H9 (cell line): ENCODE data around the gene GPC1. TPM values are rescaled to one million over a fixed set of nuclear protein-coding genes. Genes with fewer than 3 reads are reported as not detected.
A peak's percentile ranks its signal among the peaks of the same experiment; 100 is the strongest.

Experiments
- DNase-seq: peaks from one replicate; pipeline ENCODE4 v3.0.0-alpha.2; 2017
- H2AFZ ChIP-seq: one replicate; pipeline ENCODE4 v1.6.1; 2013; ENCODE audit warnings: mild to moderate bottlenecking, low read length, control low read depth, moderate library complexity
- H2AK5ac ChIP-seq: 2 replicates; pipeline ENCODE4 v1.6.1; 2013; ENCODE audit warnings: low read length, control low read depth, mixed read lengths; ENCODE audit not compliant: insufficient read length
- H2BK120ac ChIP-seq: one replicate; pipeline ENCODE4 v1.6.1; 2013; ENCODE audit warnings: low read depth, mild to moderate bottlenecking, low read length, control low read depth, inconsistent platforms; ENCODE audit not compliant: poor library complexity, severe bottlenecking
- H2BK12ac ChIP-seq: 2 replicates; pipeline ENCODE4 v1.6.1; 2013; ENCODE audit warnings: low read length, control low read depth, mixed read lengths, low read depth; ENCODE audit not compliant: insufficient read length
- H2BK15ac ChIP-seq: 2 replicates; pipeline ENCODE4 v1.6.1; 2013; ENCODE audit warnings: low read depth, low read length, control low read depth
- H2BK20ac ChIP-seq: one replicate; pipeline ENCODE4 v1.6.1; 2013; ENCODE audit warnings: low read depth, mild to moderate bottlenecking, low read length, control low read depth, inconsistent platforms; ENCODE audit not compliant: poor library complexity, severe bottlenecking
- H2BK5ac ChIP-seq: 2 replicates; pipeline ENCODE4 v1.6.1; 2013; ENCODE audit warnings: low read length, control low read depth, mixed read lengths; ENCODE audit not compliant: insufficient read length
- H3K14ac ChIP-seq: 2 replicates; pipeline ENCODE4 v1.6.1; 2013; ENCODE audit warnings: low read length, control low read depth; ENCODE audit not compliant: insufficient read depth
- H3K18ac ChIP-seq: 2 replicates; pipeline ENCODE4 v1.6.1; 2013; ENCODE audit warnings: low read depth, mild to moderate bottlenecking, mixed read lengths, low read length, control low read depth; ENCODE audit not compliant: insufficient read length
- H3K23ac ChIP-seq: 2 replicates; pipeline ENCODE4 v1.6.1; 2013; ENCODE audit warnings: low read length, control low read depth, mixed read lengths, low read depth; ENCODE audit not compliant: insufficient read length
- H3K23me2 ChIP-seq: 2 replicates; pipeline ENCODE4 v1.6.1; 2013; ENCODE audit warnings: low read depth, mild to moderate bottlenecking, mixed read lengths, low read length, control low read depth; ENCODE audit not compliant: insufficient read length, poor library complexity, severe bottlenecking
- H3K27ac ChIP-seq: 2 replicates; pipeline ENCODE4 v1.5.1; 2013; ENCODE audit warnings: low read length, control low read depth, mixed read lengths, low read depth; ENCODE audit not compliant: insufficient read length
- H3K27me3 ChIP-seq: 2 replicates; pipeline ENCODE4 v1.6.1; 2013; ENCODE audit warnings: low read length, control low read depth, inconsistent platforms; ENCODE audit not compliant: insufficient read depth
- H3K4ac ChIP-seq: 2 replicates; pipeline ENCODE4 v1.6.1; 2013; ENCODE audit warnings: low read depth, mild to moderate bottlenecking, control low read depth, inconsistent platforms, low read length, moderate library complexity
- H3K4me1 ChIP-seq: 2 replicates; pipeline ENCODE4 v1.6.1; 2013; ENCODE audit warnings: low read length, control low read depth, inconsistent platforms; ENCODE audit not compliant: insufficient read depth
- H3K4me2 ChIP-seq: 2 replicates; pipeline ENCODE4 v1.6.1; 2013; ENCODE audit warnings: low read length, control low read depth, mixed read lengths; ENCODE audit not compliant: insufficient read length, insufficient read depth
- H3K56ac ChIP-seq: 2 replicates; pipeline ENCODE4 v1.6.1; 2013; ENCODE audit warnings: low read depth, mild to moderate bottlenecking, mixed read lengths, low read length, control low read depth; ENCODE audit not compliant: insufficient read length
- H3K79me1 ChIP-seq: 2 replicates; pipeline ENCODE4 v1.6.1; 2013; ENCODE audit warnings: low read depth, mild to moderate bottlenecking, moderate library complexity, low read length, control low read depth, inconsistent platforms; ENCODE audit not compliant: insufficient read depth, poor library complexity, severe bottlenecking
- H3K79me2 ChIP-seq: 2 replicates; pipeline ENCODE4 v1.6.1; 2013; ENCODE audit warnings: low read length, control low read depth, inconsistent platforms; ENCODE audit not compliant: insufficient read depth
- H3K9ac ChIP-seq: 2 replicates; pipeline ENCODE4 v1.6.1; 2013; ENCODE audit warnings: low read length, control low read depth, mixed read lengths; ENCODE audit not compliant: insufficient read length; ENCODE audit errors: extremely low read depth
- H3K9me3 ChIP-seq: one replicate; pipeline ENCODE4 v1.6.1; 2013; ENCODE audit warnings: low read depth, low read length, inconsistent platforms; ENCODE audit not compliant: control insufficient read depth
- H3T11ph ChIP-seq: one replicate; pipeline ENCODE4 v1.6.1; 2013; ENCODE audit warnings: mild to moderate bottlenecking, low read length, control low read depth, inconsistent platforms
- H4K20me1 ChIP-seq: one replicate; pipeline ENCODE4 v1.6.1; 2013; ENCODE audit not compliant: control insufficient read depth, insufficient read length, insufficient read depth
- H4K5ac ChIP-seq: 2 replicates; pipeline ENCODE4 v1.6.1; 2013; ENCODE audit warnings: low read depth, mild to moderate bottlenecking, mixed read lengths, low read length, control low read depth; ENCODE audit not compliant: insufficient read length
- H4K8ac ChIP-seq: replicated peaks from 2 replicates; pipeline ENCODE4 v1.6.1; 2013; ENCODE audit warnings: low read length, control low read depth, mixed read lengths, low read depth; ENCODE audit not compliant: insufficient read length
- H4K91ac ChIP-seq: 2 replicates; pipeline ENCODE4 v1.6.1; 2013; ENCODE audit warnings: low read depth, mild to moderate bottlenecking, moderate library complexity, mixed read lengths, low read length, control low read depth; ENCODE audit not compliant: insufficient read length
- H3K27ac Mint-ChIP-seq, 3 experiments: 2 replicates in 2 of 3; 3 replicates in 1 of 3; pipeline ENCODE4 v1.8.0; 2020 to 2021; ENCODE audit warnings: mixed read lengths in 3 of 3, mild to moderate bottlenecking in 1 of 3, moderate library complexity in 1 of 3
- H3K27me3 Mint-ChIP-seq: 2 replicates; pipeline ENCODE4 v1.8.0; 2021; ENCODE audit warnings: low read depth, mild to moderate bottlenecking, moderate library complexity, mixed read lengths
- H3K36me3 Mint-ChIP-seq, 3 experiments: 2 replicates in 2 of 3; 3 replicates in 1 of 3; pipeline ENCODE4 v1.8.0; 2020 to 2021; ENCODE audit warnings: low read depth in 3 of 3, mixed read lengths in 3 of 3; ENCODE audit not compliant: insufficient read depth in 1 of 3
- H3K4me1 Mint-ChIP-seq, 2 experiments: 2 replicates each; pipeline ENCODE4 v1.8.0; 2020; ENCODE audit warnings: mixed read lengths in 2 of 2
- H3K4me3 Mint-ChIP-seq, 2 experiments: 2 replicates in 1 of 2; 3 replicates in 1 of 2; pipeline ENCODE4 v1.8.0; 2020 to 2021; ENCODE audit warnings: mild to moderate bottlenecking in 2 of 2, mixed read lengths in 2 of 2, moderate library complexity in 1 of 2
- H3K9me3 Mint-ChIP-seq, 2 experiments: 2 replicates in 1 of 2; 3 replicates in 1 of 2; pipeline ENCODE4 v1.8.0; 2020; ENCODE audit warnings: mild to moderate bottlenecking in 2 of 2, mixed read lengths in 2 of 2, moderate library complexity in 1 of 2
- CTCF ChIP-seq: fragments of 200-600 bp; sonication (generic); conservative IDR thresholded peaks from 3 replicates; pipeline ENCODE4 v1.8.0; 2021; ENCODE audit warnings: antibody characterized with exemption, mild to moderate bottlenecking
- WGBS: extraction: QIAGEN DNeasy Blood & Tissue Kit; methylation state at CpG from one replicate; pipeline ENCODE4 v1.1.7; 2013; ENCODE audit warnings: missing lambda C conversion rate, low lambda C conversion rate, mixed read lengths; ENCODE audit not compliant: insufficient read length; ENCODE audit errors: extremely low coverage; 5-methylcytosine and 5-hydroxymethylcytosine counted together
- total RNA-seq: library from RNA; stranded (reverse); gene quantifications from 2 replicates; pipeline ENCODE4 v1.2.1, GENCODE V29; 2021

Gene GPC1
- total RNA-seq, 1 experiment from 2014 or later: 39.4 TPM

- Histone ChIP-seq H3K4me1 (no peaks in the 10 kb centered on the region), H2BK12ac (no peak overlapping the region), H3K56ac (no peak overlapping the region), H3K79me1 (no peaks in the 10 kb centered on the region), H3K23me2 (no peaks in the 10 kb centered on the region), H3K23ac (no peak overlapping the region), H3K18ac (no peak overlapping the region), H3K4me2 (no peak overlapping the region), H3T11ph (no peak overlapping the region), H4K20me1 (no peaks in the 10 kb centered on the region), H3K27me3 (no peaks in the 10 kb centered on the region), H4K5ac (no peak overlapping the region), H3K9ac (no peak overlapping the region), H2AK5ac (no peak overlapping the region), H3K4ac (no peak overlapping the region), H4K8ac (no peak overlapping the region), H4K91ac (no peak overlapping the region), H2BK15ac (no peak overlapping the region), H3K14ac (no peak overlapping the region), H2BK120ac (no peak overlapping the region), H2BK5ac (no peak overlapping the region), H2BK20ac (no peak overlapping the region), H2AFZ (no peak overlapping the region), H3K9me3 (no peaks in the 10 kb centered on the region), H3K79me2 (no peaks in the 10 kb centered on the region), H3K27ac (no peak overlapping the region)
- H3K9me3 Mint-ChIP-seq: no peaks in the 10 kb centered on the region
- peaks cover 7% of the 10 kb centered on the region in 2 experiments for H3K4me1 Mint-ChIP-seq
- WGBS: no CpG with 5 or more reads among the region's 14 CpGs
- no peak for TF ChIP-seq CTCF
- no peak overlapping the region for H3K4me3 Mint-ChIP-seq
- no peak overlapping the region for H3K27ac Mint-ChIP-seq
- no peaks in the 10 kb centered on the region for H3K36me3 Mint-ChIP-seq
- peak; percentile 17 for DNase-seq
- H3K27me3 Mint-ChIP-seq: peaks cover 2% of the 10 kb centered on the region
Measured at GRCh38 chr2:240399419-240400324, 35.8 kb upstream of the GPC1 start.
